Spinal cord (tissue), 10 donors: ENCODE data around the gene LTBP2. TPM values are rescaled to one million over a fixed set of nuclear protein-coding genes. Genes with fewer than 3 reads are reported as not detected.
A peak's percentile ranks its signal among the peaks of the same experiment; 100 is the strongest.

Source experiments
- DNase-seq, 6 donors: peaks; one replicate each; pipeline versions ENCODE4 v3.0.0 to v3.0.0-alpha.2; 2013 to 2015; ENCODE audit warnings: low spot score in 6 of 6, low read depth in 4 of 6
- H3K27ac ChIP-seq: one replicate; pipeline ENCODE4 v1.5.1; 2013; ENCODE audit warnings: low read depth, low read length, control low read depth
- H3K27me3 ChIP-seq: one replicate; pipeline ENCODE4 v1.6.1; 2013; ENCODE audit warnings: low read length; ENCODE audit not compliant: control insufficient read depth, insufficient read depth
- H3K36me3 ChIP-seq: one replicate; pipeline ENCODE4 v1.6.1; 2013; ENCODE audit warnings: low read length; ENCODE audit not compliant: control insufficient read depth, insufficient read depth
- H3K4me1 ChIP-seq: one replicate; pipeline ENCODE4 v1.6.1; 2013; ENCODE audit warnings: low read length; ENCODE audit not compliant: control insufficient read depth, insufficient read depth
- H3K4me3 ChIP-seq: one replicate; pipeline ENCODE4 v1.5.1; 2013; ENCODE audit warnings: low read depth, low read length, control low read depth
- H3K9me3 ChIP-seq: one replicate; pipeline ENCODE4 v1.6.1; 2013; ENCODE audit warnings: low read length; ENCODE audit not compliant: control insufficient read depth, insufficient read depth
- WGBS: methylation state at CpG from one replicate; pipeline ENCODE4 v1.1.5; 2013; ENCODE audit warnings: missing lambda C conversion rate; ENCODE audit not compliant: insufficient coverage; 5-methylcytosine and 5-hydroxymethylcytosine counted together
- polyA plus RNA-seq, 2 donors: library from polyadenylated mRNA; unstranded; fragments of 120-200 nt; gene quantifications; one replicate each; pipeline ENCODE4 v1.2.1, GENCODE V29; 2013; ENCODE audit not compliant: insufficient read length in 2 of 2
- total RNA-seq, 2 donors: library from RNA; depleted of rRNA in 1 of 2; stranded (reverse); fragments of 120-200 nt in 1 of 2; fragments of >200 nt in 1 of 2; gene quantifications; one replicate each; pipeline versions ENCODE4 v1.2.3 to v1.2.4, GENCODE V29; 2013 to 2014
- donor health status: healthy.

The LTBP2 gene
- total and polyA plus RNA-seq, 4 donors, result 2.2 to 23.9 (median 13.6) TPM

GRCh38 chr14:74563233-74563585 lies 48.8 kb downstream of the LTBP2 start:
- DNase-seq, result peak in 1 of 6 donors; percentile 71
- Histone ChIP-seq H3K4me3 (no peak overlapping the region), H3K27ac (peak overlapping the region; percentile 22), H3K27me3 (no peaks in the 10 kb centered on the region), H3K4me1 (peaks cover 15% of the 10 kb centered on the region), H3K36me3 (no peaks in the 10 kb centered on the region), H3K9me3 (no peaks in the 10 kb centered on the region)
- no CpG with 5 or more reads among the region's 5 CpGs for WGBS

DNA sequence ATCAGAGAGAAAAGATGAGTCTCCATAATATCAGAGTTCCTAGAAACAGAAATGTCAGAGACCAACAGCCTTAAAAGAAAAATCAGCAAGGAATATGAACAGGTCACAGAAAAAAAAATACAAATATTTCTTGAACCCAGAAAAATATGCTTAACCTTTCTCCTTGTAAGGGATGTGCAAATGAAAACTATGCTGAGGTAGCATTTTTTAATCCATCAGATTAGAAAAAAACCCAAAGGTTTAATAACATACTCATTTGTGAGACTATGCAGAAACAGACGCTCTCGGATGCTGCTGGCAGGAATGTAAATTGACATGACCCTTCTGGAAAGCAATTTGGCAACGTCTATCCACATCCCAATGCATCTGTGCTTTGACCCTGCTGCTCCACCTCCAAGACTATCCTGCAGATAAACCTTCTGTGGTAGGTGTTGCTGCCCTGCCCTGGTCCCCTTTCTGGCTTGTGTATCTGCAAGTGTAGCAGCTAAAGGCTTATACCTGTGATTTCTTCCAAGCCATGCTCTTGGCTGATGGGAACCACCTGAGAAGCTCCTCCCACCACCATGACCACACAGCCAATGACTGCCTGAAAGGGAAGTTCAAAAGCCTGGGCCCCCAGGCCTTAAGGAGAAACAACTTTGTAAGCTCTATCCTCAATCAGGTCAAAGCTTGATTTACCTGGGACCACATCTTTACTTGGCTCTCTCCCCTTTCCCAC lies 49.4 kb downstream of the LTBP2 start:
- DNase-seq, result peak in 2 of 6 donors; percentile 8 to 32
- H3K4me3 ChIP-seq, result no peak overlapping the region
- H3K27ac ChIP-seq, result peak overlapping the region; percentile 22

DNA sequence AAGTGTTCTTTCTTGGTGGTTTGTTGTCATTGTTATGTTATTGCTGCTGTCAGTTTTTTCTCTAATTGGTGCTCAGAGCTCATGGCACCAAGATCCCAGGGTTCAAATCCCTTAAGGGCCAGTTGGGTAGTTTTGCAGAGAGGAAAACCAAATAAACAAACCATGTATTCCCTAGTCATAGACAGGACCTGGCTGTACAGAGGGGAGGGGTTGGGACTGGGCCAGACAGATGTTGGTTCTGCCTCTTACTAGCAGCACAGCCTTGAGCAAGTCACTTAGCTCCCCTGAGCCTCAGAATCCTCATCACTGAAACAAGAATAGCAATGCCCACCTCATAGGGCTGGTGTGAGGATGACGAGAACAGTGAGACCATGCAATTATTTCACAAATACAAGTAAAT lies 53.4 kb downstream of the LTBP2 start:
- no peaks in the 10 kb centered on the region for H3K36me3 ChIP-seq
- H3K4me3 ChIP-seq, result no peak overlapping the region
- H3K9me3 ChIP-seq, result no peaks in the 10 kb centered on the region
- DNase-seq, result no peak
- no peak overlapping the region for H3K27ac ChIP-seq
- WGBS, result no CpG with 5 or more reads among the region's 1 CpG
- H3K4me1 ChIP-seq, result no peaks in the 10 kb centered on the region
- no peaks in the 10 kb centered on the region for H3K27me3 ChIP-seq

More for the DNA sequence above, 49.4 kb downstream of the LTBP2 start:
- H3K9me3 ChIP-seq, result no peaks in the 10 kb centered on the region
- no peaks in the 10 kb centered on the region for H3K27me3 ChIP-seq
- WGBS, result 30% methylated on average over 3 of the region's 3 CpGs
- H3K4me1 ChIP-seq, result peaks cover 15% of the 10 kb centered on the region
- no peaks in the 10 kb centered on the region for H3K36me3 ChIP-seq

- no peaks in the 10 kb centered on the region for H3K27me3 ChIP-seq
- no peak overlapping the region for H3K4me3 ChIP-seq
- H3K9me3 ChIP-seq, result no peaks in the 10 kb centered on the region
- no peak for DNase-seq
- no peaks in the 10 kb centered on the region for H3K4me1 ChIP-seq
- no peak overlapping the region for H3K27ac ChIP-seq
- WGBS, result 82% methylated on average over 4 of the region's 5 CpGs
- H3K36me3 ChIP-seq, result no peaks in the 10 kb centered on the region
Observed at GRCh38 chr14:74557691-74558090, 54.3 kb downstream of the LTBP2 start.

DNA sequence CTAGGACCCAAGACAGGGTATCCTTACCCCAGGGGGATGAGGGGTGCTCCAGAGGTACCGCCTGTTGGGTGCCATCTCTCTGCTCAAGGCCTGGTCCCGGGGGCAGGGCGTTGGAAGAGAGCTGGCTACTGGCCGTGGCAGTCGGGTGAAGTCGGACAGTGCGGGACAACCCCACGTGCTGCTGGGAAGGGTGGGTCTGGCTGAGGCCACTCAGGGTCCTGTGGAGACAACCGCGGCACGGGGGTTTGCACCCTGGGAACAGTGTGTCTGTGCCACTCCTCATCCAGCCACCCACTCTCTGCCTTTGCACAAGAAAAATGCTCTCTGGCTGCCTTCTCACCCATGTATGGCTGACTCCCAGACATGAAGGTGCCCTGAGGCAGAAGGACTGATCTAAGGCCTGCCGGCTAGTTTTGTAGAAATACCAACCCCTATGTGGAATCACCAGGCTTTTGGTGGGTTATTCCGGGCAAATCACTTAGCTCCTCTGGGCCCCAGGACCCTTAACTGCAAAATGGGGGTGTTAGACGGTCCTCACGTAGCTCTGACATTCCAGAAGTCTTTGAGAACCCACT lies 56.5 kb downstream of the LTBP2 start:
- Histone ChIP-seq H3K36me3 (no peaks in the 10 kb centered on the region), H3K4me1 (peaks cover 16% of the 10 kb centered on the region), H3K27me3 (no peaks in the 10 kb centered on the region), H3K4me3 (no peak overlapping the region), H3K27ac (no peak overlapping the region), H3K9me3 (no peaks in the 10 kb centered on the region)
- 95% methylated on average over 13 of the region's 15 CpGs for WGBS
- DNase-seq, result no peak

DNA sequence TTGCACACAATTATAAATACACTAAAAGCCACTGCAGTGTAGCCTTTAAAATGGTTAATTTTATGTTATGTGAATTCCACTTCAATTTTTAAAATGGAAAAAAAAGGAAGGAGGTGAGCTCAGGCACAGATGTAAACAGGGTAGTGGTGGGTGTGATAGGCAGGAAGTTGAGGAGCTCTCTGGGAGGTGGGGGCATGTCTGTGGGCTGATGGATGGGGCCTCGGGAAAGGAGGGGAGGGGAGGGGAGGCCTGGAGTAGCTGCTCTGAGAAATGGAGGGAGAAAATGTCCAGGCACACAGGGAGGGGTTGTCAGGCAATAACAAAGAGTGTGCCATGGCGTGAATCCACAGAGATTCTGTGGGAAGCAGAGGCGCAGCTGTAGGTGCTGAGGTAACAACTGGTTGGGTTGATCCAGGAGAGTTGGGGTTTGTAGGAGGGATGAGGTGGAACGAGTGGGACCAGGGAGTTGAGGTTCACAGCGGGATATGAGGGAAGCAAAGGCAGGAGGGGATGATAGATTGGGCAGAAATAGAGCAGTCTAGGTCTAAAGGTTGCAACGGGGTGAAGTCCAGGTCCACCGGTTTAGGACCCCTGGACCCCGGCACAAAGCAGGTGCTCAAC lies 57.2 kb downstream of the LTBP2 start:
- no peak for DNase-seq
- WGBS, result 76% methylated on average over 8 of the region's 8 CpGs
- Histone ChIP-seq H3K9me3 (no peaks in the 10 kb centered on the region), H3K27me3 (no peaks in the 10 kb centered on the region), H3K4me3 (no peak overlapping the region), H3K4me1 (peaks cover 16% of the 10 kb centered on the region), H3K27ac (no peak overlapping the region), H3K36me3 (no peaks in the 10 kb centered on the region)

- WGBS, result 71% methylated on average over 6 of the region's 6 CpGs
- Histone ChIP-seq H3K36me3 (no peaks in the 10 kb centered on the region), H3K27me3 (no peaks in the 10 kb centered on the region), H3K9me3 (no peaks in the 10 kb centered on the region), H3K4me3 (no peak overlapping the region), H3K27ac (no peak overlapping the region), H3K4me1 (peaks cover 16% of the 10 kb centered on the region)
- peak in 1 of 6 donors; percentile 23 for DNase-seq
Observed at GRCh38 chr14:74552623-74553022, 59.4 kb downstream of the LTBP2 start.

DNA sequence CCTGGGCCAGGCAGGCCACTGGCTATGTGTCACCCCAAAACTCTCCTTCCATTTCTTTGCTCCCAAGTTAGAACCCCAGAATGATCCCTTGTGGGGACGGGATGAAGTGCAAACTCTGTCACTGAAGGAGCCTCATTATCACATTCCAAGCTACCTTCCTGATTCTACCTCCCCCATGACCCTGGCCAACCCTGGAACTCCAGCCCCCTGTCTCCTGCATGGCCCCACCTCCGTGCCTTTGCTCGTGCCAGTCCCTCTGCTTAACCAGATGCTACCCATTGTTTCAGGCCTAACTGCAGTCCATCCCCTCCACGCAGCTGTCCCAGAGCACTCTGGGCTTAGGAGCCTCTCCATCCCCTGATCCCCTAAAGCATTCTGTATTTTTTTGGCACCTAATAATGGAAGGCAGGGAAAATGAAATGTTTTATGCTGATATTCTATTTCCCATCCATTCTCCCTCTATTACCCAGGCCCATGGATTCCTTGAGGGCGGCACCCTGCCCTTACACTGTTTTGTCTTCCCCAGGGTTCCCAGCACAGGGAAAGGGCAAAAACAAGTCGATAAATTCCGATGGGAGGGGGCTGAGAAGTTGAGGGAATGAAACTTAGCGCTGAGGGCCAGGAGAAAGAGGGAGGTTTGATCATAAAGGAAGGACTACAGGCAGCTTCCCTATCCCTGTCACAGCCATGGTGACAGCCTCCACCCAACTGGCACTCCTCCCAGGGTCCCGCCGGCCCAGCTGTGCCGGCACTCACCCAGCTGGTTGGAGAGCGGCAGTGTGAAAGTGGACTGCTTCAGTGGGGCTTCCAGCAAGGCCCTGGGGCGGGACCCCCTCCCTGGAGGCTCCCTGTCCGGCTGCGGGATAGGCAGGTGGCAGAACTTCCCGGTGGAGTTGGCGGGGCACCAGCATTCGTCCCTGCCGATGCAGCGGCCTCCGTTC lies 60.3 kb downstream of the LTBP2 start:
- no peak overlapping the region for H3K4me3 ChIP-seq
- H3K27ac ChIP-seq, result peak overlapping the region; percentile 40
- DNase-seq, result peak in 2 of 6 donors; percentile 20 to 67
- H3K4me1 ChIP-seq, result peaks cover 16% of the 10 kb centered on the region
- WGBS, result 41% methylated on average over 13 of the region's 21 CpGs
- no peaks in the 10 kb centered on the region for H3K36me3 ChIP-seq
- H3K27me3 ChIP-seq, result no peaks in the 10 kb centered on the region
- H3K9me3 ChIP-seq, result no peaks in the 10 kb centered on the region

DNA sequence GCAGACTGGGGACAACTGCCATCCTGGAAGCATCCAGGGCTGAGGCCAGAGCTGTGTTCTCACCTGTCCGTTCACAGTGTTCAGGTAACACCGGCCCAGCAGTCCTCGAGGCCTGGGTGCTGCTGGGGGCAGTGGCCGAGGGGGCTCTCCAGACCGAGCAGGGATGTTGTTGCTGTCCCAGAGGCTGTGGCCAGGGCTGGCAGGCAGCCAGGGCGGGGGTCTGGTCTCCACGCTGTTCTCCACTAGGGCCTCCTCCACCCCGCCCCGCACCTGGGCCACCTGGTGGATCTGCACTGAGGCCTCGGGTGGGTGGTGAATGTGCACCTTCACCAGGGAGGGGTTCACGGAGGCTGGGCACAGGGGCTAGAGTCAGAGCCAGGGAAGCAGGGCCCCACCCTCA lies 61.0 kb downstream of the LTBP2 start:
- H3K9me3 ChIP-seq, result no peaks in the 10 kb centered on the region
- H3K4me1 ChIP-seq, result peaks cover 16% of the 10 kb centered on the region
- H3K27me3 ChIP-seq, result no peaks in the 10 kb centered on the region
- H3K27ac ChIP-seq, result no peak overlapping the region
- DNase-seq, result no peak
- H3K4me3 ChIP-seq, result no peak overlapping the region
- 80% methylated on average over 9 of the region's 11 CpGs for WGBS
- no peaks in the 10 kb centered on the region for H3K36me3 ChIP-seq
